Activated T-helper 1 cell treated with anti-CD3 and anti-CD28 coated beads, Interleukin-12 subunit alpha, Interleukin-12 subunit beta, Interleukin-2, Interleukin-4 antibody, amounts not matched to agents 30 ng/mL and 10 ng/mL and 1 ng/mL, durations not matched to agents 14 hours and 24 hours and 36 hours (primary cell): ENCODE measurements around the gene MED13L. TPM values are rescaled to one million over a fixed set of nuclear protein-coding genes. Genes with fewer than 3 reads are reported as not detected.

Experiments used
- DNase-seq: peaks from one replicate; pipeline ENCODE4 v3.0.0; 2021; ENCODE audit warnings: low spot score
- H3K27ac Mint-ChIP-seq: one replicate; pipeline ENCODE4 v1.8.0; 2021; ENCODE audit warnings: mild to moderate bottlenecking, mixed read lengths
- H3K27me3 Mint-ChIP-seq: one replicate; pipeline ENCODE4 v1.8.0; 2022; ENCODE audit warnings: mild to moderate bottlenecking, moderate library complexity, mixed read lengths; ENCODE audit not compliant: insufficient read depth
- H3K36me3 Mint-ChIP-seq: one replicate; pipeline ENCODE4 v1.8.0; 2021; ENCODE audit warnings: low read depth, mixed read lengths
- H3K4me1 Mint-ChIP-seq: one replicate; pipeline ENCODE4 v1.8.0; 2021; ENCODE audit warnings: low read depth, mixed read lengths
- H3K4me3 Mint-ChIP-seq: one replicate; pipeline ENCODE4 v1.8.0; 2021; ENCODE audit warnings: mild to moderate bottlenecking, moderate library complexity, mixed read lengths
- H3K9me3 Mint-ChIP-seq: one replicate; pipeline ENCODE4 v1.8.0; 2021; ENCODE audit warnings: mixed read lengths
- intact Hi-C: fragments of 100-400 bp; cut with micrococcal nuclease; formaldehyde crosslinking; loops from one replicate; pipeline ENCODE4 v1.15.1; 2024
- total RNA-seq: library from RNA; stranded (reverse); gene quantifications from 2 replicates; pipeline ENCODE4 v1.2.3, GENCODE V29; 2022

The MED13L gene
- total RNA-seq, 1 donor from 2014 or later: 66.1 TPM

DNA sequence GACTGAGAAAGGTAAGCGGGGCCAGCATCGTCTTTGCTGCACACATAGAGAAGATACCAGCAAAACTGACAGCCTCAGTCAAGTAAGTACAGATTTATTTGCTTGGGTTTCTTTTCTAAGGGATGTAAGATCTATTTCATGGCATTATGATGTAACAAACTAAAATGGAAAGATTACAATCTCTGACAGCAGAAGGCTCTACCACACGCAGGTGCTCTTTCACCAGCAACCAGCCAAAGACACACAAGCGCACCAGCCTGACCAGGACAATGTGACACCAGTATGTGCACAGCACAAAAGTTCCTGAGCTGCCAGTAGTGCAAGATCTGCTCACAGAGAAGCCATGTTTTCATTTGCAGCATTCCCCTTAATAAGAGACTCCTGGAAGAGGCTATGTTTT is 311.1 kb downstream of the MED13L start:
- Mint-ChIP-seq H3K27ac (peak overlapping the region; percentile 62), H3K36me3 (peaks cover 46% of the 10 kb centered on the region), H3K4me1 (peaks cover 49% of the 10 kb centered on the region), H3K27me3 (no peaks in the 10 kb centered on the region), H3K4me3 (no peak overlapping the region), H3K9me3 (no peaks in the 10 kb centered on the region)
- intact Hi-C loops: no loop called here
- no peak for DNase-seq

DNA sequence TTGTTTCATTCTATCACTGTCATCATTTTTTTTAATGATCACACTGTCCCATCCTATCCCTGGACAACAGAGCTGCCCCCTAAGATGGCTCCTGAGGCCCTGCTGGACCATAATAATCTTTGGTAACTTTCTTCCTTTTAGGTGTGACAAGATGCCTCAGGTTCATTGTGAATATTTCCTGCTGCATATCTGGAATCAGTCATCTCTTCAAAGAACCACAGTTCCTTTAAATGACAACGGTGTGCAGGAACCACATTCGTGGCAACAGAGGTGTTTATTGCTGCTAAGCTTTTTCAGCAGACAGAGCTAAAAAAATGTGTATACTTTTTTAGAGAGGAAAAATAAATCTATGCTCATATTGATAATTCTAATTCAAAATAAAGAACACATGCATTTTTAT is 312.9 kb downstream of the MED13L start:
- Mint-ChIP-seq H3K27ac (peak overlapping the region; percentile 87), H3K36me3 (peaks cover 49% of the 10 kb centered on the region), H3K4me1 (peaks cover 61% of the 10 kb centered on the region), H3K4me3 (peak overlapping the region; percentile 59), H3K27me3 (no peaks in the 10 kb centered on the region), H3K9me3 (no peaks in the 10 kb centered on the region)
- intact Hi-C loops: no loop called here
- peak; percentile 8 for DNase-seq

DNA sequence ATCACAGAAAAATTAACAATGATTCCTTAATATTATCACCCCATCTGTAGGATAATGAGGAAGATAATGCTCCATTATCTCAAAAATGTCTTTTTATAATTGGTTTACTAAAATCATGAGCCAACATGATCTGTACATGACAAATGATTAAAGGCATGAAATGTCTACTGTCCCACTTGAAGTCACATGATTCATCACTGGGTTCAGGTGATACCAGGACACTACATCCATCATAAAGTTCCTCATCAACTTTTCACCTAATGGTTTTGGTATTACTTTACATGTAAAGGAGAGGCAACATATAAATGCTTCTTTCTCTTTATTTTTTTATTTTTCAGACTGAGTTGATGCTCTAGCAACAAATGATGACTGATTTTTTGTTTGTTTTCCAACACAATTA is 313.3 kb downstream of the MED13L start:
- H3K27ac Mint-ChIP-seq: peak overlapping the region; percentile 87
- peaks cover 61% of the 10 kb centered on the region for H3K4me1 Mint-ChIP-seq
- H3K36me3 Mint-ChIP-seq: peaks cover 49% of the 10 kb centered on the region
- H3K9me3 Mint-ChIP-seq: no peaks in the 10 kb centered on the region
- peak overlapping the region; percentile 59 for H3K4me3 Mint-ChIP-seq
- intact Hi-C loops: no loop called here
- no peak for DNase-seq
- H3K27me3 Mint-ChIP-seq: no peaks in the 10 kb centered on the region

DNA sequence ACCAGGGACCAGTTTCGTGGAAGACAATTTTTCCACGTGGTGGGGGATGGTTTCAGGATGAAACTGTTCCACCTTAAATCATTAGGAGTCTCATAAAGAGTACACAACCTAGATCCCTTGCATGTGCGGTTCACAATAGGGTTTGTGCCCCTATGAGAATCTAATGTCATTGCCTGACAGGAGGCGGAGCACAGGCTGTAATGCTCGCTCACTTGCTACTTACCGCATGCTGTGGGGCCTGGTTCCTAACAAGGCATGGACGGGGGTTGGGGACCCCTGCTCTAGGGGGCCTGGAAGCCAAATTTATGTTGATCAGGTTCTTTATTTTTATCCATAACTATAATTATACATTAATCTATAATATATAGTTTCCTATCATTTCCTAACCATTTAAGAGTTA is 315.3 kb downstream of the MED13L start:
- intact Hi-C loops: no loop called here
- no peak for DNase-seq
- Mint-ChIP-seq H3K27ac (no peak overlapping the region), H3K9me3 (no peaks in the 10 kb centered on the region), H3K27me3 (no peaks in the 10 kb centered on the region), H3K4me3 (no peak overlapping the region), H3K36me3 (peaks cover 41% of the 10 kb centered on the region), H3K4me1 (peaks cover 58% of the 10 kb centered on the region)

DNA sequence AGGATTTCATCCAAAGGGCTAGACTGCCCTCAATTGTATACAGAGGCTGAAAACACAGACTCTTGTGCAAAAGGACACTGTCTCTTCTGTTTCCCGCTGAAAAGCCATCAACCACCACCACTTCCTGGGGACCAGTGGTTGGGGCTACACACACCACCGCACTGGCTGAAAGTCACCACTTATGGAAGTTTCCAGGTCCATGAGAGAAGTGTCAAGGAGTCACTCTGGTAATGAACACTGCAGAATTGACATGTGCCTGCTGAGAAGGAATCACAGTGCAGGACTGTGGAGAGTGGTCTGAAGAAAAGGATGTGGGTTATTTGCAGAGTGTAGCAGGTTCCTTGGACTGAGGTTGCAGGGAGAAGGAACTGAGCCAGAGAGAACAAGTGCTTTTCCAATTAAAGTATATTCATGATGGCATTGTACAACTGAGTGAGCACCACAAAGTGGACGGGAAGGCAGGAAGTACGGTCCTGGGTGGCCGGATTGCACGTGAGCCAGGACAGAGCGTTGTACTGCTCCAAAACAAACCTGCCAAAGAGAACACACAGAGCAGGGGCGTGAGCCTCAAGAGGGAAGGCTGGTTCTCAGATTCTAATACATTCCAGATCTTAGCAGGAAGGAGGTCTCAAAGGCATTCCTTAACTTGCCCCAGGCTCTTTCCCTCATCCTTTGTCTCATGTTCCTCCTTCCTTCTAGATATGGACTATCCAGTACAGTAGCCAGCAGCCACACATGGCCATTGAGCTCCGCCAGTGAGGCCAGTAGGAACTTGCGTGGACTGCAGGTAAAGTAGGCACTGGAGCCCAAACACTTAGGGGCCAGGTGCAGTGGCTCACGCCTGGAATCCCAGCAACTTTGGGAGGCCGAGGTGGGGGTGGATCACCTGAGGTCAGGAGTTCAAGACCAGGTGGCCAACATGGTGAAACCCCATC is 316.4 kb downstream of the MED13L start:
- intact Hi-C loops: no loop called here
- H3K27me3 Mint-ChIP-seq: no peaks in the 10 kb centered on the region

DNA sequence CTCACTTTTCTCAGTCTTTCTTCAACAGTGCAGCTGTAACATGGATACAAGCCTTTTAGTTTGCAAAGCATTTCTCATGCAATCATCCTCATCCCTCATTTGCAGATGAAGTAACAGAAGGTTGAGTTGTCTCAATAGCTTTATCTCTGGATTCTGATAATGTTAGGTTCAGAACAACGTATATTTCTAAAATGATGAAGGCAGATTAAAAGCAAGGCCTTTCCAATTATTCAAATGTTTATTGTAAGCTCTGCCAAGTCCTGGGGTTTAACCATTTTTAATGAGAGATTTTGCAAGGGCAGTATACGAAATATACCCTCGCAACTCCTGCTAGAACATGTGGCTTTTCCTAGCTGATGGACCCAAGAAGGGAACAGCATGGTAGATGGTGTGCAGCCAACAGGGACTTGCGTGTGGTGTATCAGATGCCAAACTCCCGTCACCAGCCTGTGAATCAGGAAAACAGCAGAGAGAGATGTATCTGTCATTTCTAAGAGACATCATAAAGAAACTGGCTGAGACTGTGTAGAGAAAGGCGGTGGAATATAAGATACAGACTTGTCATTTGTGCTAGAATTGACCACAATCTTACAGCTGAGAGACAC is 319.7 kb downstream of the MED13L start:
- intact Hi-C loops: no loop called here
- Mint-ChIP-seq H3K27ac (no peak overlapping the region), H3K4me3 (no peak overlapping the region), H3K4me1 (peaks cover 17% of the 10 kb centered on the region), H3K27me3 (no peaks in the 10 kb centered on the region), H3K36me3 (peaks cover 19% of the 10 kb centered on the region), H3K9me3 (no peaks in the 10 kb centered on the region)
- DNase-seq: no peak

More for the DNA sequence above, 316.4 kb downstream of the MED13L start:
- Mint-ChIP-seq H3K4me1 (peaks cover 48% of the 10 kb centered on the region), H3K36me3 (peaks cover 35% of the 10 kb centered on the region), H3K9me3 (no peaks in the 10 kb centered on the region), H3K4me3 (no peak overlapping the region), H3K27ac (peak overlapping the region; percentile 80)
- peak; percentile 17 for DNase-seq

DNA sequence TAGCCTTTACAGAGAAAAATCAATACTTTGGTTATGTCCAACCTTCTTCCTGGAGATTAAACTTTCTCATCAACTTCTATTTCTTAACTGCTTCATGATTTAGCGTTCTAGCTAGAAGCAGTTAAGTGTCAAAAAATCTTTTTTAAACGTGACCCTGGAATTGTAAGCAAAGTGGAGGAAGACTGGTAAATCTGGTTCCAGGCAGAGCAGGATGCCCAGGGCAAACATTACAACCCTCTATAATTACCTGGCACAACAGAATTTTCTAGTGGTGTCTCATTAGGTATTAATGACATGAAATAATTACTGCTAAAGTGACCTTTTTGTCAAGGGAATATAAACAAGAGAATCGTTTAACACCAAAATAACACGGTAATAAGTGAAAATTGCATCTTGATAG is 320.8 kb downstream of the MED13L start:
- H3K9me3 Mint-ChIP-seq: no peaks in the 10 kb centered on the region
- peaks cover 15% of the 10 kb centered on the region for H3K4me1 Mint-ChIP-seq
- H3K36me3 Mint-ChIP-seq: peaks cover 19% of the 10 kb centered on the region
- H3K27ac Mint-ChIP-seq: no peak overlapping the region
- no peak for DNase-seq
- intact Hi-C loops: no loop called here
- H3K4me3 Mint-ChIP-seq: no peak overlapping the region
- no peaks in the 10 kb centered on the region for H3K27me3 Mint-ChIP-seq

DNA sequence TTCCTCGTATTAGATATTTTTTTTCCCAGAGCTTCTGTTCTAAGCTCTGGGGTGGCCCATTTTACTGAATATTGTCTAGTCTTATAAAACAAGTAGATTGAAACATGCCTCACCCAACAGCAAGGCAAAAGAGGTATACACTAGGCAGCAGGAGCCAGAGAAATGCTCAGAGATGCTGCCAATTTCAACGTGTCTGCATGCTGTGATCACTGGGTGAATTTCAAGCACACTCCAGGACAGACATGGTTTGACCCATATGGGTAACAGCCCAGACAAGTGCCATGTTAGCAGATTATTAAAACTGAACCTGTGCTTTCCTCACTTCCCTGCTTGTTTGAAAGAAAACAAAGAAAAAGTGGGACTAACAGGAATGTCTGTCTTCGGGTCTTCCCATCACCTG is 321.3 kb downstream of the MED13L start:
- Mint-ChIP-seq H3K4me1 (peaks cover 11% of the 10 kb centered on the region), H3K36me3 (peaks cover 19% of the 10 kb centered on the region), H3K9me3 (no peaks in the 10 kb centered on the region), H3K27me3 (no peaks in the 10 kb centered on the region), H3K27ac (no peak overlapping the region), H3K4me3 (no peak overlapping the region)
- DNase-seq: no peak
- intact Hi-C loops: no loop called here

DNA sequence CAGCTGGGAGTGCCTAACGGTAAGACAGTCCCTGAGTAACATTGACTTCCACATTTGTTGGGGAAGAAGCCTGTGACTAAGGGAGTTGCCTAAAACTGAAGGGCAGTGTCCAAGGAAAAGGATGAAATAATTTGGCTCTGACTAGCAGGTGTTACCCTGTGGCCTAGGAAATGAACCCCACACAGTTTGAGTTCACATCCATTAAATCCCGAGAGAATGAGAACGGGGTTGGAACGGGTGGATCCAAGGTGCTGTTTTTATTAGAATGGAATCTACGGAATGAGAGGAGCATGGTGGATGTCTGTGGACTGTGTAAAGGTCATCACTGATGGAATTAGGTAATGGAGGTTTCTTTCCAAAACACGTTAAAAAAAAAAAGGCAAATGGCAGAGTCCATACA is 324.0 kb downstream of the MED13L start:
- Mint-ChIP-seq H3K27ac (no peak overlapping the region), H3K36me3 (peaks cover 8% of the 10 kb centered on the region), H3K4me1 (no peaks in the 10 kb centered on the region), H3K9me3 (no peaks in the 10 kb centered on the region), H3K4me3 (no peak overlapping the region), H3K27me3 (no peaks in the 10 kb centered on the region)
- intact Hi-C loops: no loop called here
- no peak for DNase-seq

DNA sequence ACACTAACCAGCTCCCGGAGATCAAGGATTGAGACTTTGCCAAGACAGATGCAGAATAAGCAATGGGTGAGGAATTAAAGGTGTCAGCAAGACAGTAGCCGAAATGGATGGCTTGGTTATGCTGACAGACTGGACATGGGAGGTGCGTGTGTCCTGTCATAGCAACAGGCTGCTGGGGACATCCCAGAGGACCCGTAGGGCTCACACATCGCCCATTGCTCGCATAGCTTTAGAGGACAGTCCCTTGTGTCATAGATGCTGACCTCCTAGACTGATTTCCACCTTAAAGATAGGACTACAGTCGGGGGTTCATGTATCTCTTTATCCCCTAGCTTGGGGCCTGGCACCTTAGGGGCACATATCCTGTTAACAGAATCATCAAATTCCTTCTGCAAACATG is 324.5 kb downstream of the MED13L start:
- Mint-ChIP-seq H3K4me3 (no peak overlapping the region), H3K9me3 (no peaks in the 10 kb centered on the region), H3K4me1 (no peaks in the 10 kb centered on the region), H3K27ac (no peak overlapping the region), H3K27me3 (no peaks in the 10 kb centered on the region), H3K36me3 (peaks cover 5% of the 10 kb centered on the region)
- intact Hi-C loops: no loop called here
- DNase-seq: no peak

DNA sequence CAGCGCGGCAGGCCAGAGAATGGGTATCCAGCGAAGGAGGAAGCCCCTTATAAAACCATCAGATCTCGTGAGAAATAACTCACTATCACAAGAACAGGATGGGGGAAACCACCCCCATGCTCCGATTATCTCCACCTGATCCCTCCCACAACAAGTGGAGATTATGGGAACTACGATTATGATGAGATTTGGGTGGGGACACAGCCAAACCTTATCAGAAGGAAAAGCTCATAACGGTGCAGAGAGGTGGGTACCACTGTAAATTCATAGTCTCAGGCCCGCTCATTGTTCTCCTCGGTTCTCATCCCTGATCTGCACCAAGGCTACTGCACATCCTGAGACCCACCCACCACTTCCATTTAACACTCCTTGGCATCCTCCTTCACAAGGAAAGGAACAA is 326.5 kb downstream of the MED13L start:
- Mint-ChIP-seq H3K27ac (no peak overlapping the region), H3K4me1 (no peaks in the 10 kb centered on the region), H3K9me3 (no peaks in the 10 kb centered on the region), H3K27me3 (no peaks in the 10 kb centered on the region), H3K4me3 (no peak overlapping the region), H3K36me3 (peaks cover 2% of the 10 kb centered on the region)
- intact Hi-C loops: no loop called here
- no peak for DNase-seq

DNA sequence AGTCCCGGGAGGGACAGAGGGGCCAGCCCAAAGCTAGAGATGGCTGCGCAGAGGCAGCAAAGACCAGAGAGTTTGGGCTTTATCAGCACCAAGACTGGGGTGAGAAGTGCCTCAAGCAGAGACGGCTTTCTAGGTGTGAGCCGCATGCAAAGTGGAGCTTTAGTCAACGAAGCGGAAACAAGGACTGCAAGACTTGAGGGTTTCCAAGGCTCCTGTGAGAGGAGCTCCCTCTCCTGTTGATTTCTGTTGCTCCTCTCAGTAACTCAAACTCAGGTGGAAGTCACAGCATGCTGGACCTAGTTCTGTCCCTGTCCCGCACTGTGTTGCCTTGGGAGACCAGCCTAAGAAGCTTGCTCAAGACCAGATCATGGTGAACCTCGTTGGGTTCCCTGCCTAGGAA is 327.8 kb downstream of the MED13L start:
- Mint-ChIP-seq H3K4me1 (no peaks in the 10 kb centered on the region), H3K27me3 (no peaks in the 10 kb centered on the region), H3K9me3 (no peaks in the 10 kb centered on the region), H3K4me3 (no peak overlapping the region), H3K36me3 (no peaks in the 10 kb centered on the region), H3K27ac (no peak overlapping the region)
- DNase-seq: no peak
- intact Hi-C loops: no loop called here

DNA sequence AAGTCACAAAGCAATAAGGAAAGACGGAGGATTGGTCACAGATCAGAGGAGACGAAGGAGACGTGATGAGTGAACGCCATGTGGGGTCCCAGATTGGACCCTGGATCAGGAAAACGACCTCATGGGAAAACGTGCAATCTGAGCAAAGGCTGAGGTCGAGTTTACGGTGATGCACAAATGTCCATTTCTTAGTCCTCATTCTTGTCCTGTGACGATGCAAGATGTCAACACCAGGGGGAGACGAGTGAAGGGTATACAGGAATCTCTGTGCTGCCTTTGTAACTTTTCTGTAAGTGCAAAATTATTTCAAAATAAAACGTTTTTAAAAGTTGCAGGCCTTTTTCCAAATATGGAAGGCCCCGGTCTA is 329.8 kb downstream of the MED13L start:
- H3K4me3 Mint-ChIP-seq: no peak overlapping the region
- no peaks in the 10 kb centered on the region for H3K27me3 Mint-ChIP-seq
- no peaks in the 10 kb centered on the region for H3K4me1 Mint-ChIP-seq
- no peak for DNase-seq
- H3K9me3 Mint-ChIP-seq: no peaks in the 10 kb centered on the region
- no peaks in the 10 kb centered on the region for H3K36me3 Mint-ChIP-seq
- intact Hi-C loops: no loop called here
- H3K27ac Mint-ChIP-seq: no peak overlapping the region
